Uterus (tissue), 2 donors: ENCODE data around the gene CEBPA.

Experiments
- CTCF ChIP-seq, 4 experiments: fragments of 200-600 bp in 2 of 4; fragments of 450-650 bp in 2 of 4; sonication (generic) in 2 of 4; IDR thresholded peaks; one replicate each; pipeline ENCODE4 v1.5.1; 2016 to 2019; ENCODE audit warnings: antibody characterized with exemption in 4 of 4, mild to moderate bottlenecking in 2 of 4, moderate library complexity in 1 of 4
- POLR2A ChIP-seq, 2 donors: fragments of 450-650 bp; IDR thresholded peaks; one replicate each; pipeline ENCODE4 v1.6.1; 2016; ENCODE audit warnings: antibody characterized with exemption in 2 of 2, mild to moderate bottlenecking in 1 of 2, moderate library complexity in 1 of 2

- TF ChIP-seq CTCF (IDR thresholded peaks at IDR 0.05) (no peak), POLR2A (IDR thresholded peaks at IDR 0.05) (no peak)
These were observed 2.0 kb upstream of the CEBPA start for GRCh38 chr19:33304371-33304759.
